Spinal cord (tissue), 10 donors: ENCODE results near the gene TFPT. TPM values are rescaled to one million over a fixed set of nuclear protein-coding genes. Genes with fewer than 3 reads are reported as not detected.
A peak's percentile ranks its signal among the peaks of the same experiment; 100 is the strongest.

ENCODE experiments used
- DNase-seq, 6 donors: peaks; one replicate each; pipeline versions ENCODE4 v3.0.0 to v3.0.0-alpha.2; 2013 to 2015; ENCODE audit warnings: low spot score in 6 of 6, low read depth in 4 of 6
- H3K27ac ChIP-seq: one replicate; pipeline ENCODE4 v1.5.1; 2013; ENCODE audit warnings: low read depth, low read length, control low read depth
- H3K27me3 ChIP-seq: one replicate; pipeline ENCODE4 v1.6.1; 2013; ENCODE audit warnings: low read length; ENCODE audit not compliant: control insufficient read depth, insufficient read depth
- H3K36me3 ChIP-seq: one replicate; pipeline ENCODE4 v1.6.1; 2013; ENCODE audit warnings: low read length; ENCODE audit not compliant: control insufficient read depth, insufficient read depth
- H3K4me1 ChIP-seq: one replicate; pipeline ENCODE4 v1.6.1; 2013; ENCODE audit warnings: low read length; ENCODE audit not compliant: control insufficient read depth, insufficient read depth
- H3K4me3 ChIP-seq: one replicate; pipeline ENCODE4 v1.5.1; 2013; ENCODE audit warnings: low read depth, low read length, control low read depth
- H3K9me3 ChIP-seq: one replicate; pipeline ENCODE4 v1.6.1; 2013; ENCODE audit warnings: low read length; ENCODE audit not compliant: control insufficient read depth, insufficient read depth
- WGBS: methylation state at CpG from one replicate; pipeline ENCODE4 v1.1.5; 2013; ENCODE audit warnings: missing lambda C conversion rate; ENCODE audit not compliant: insufficient coverage; 5-methylcytosine and 5-hydroxymethylcytosine counted together
- polyA plus RNA-seq, 2 donors: library from polyadenylated mRNA; unstranded; fragments of 120-200 nt; gene quantifications; one replicate each; pipeline ENCODE4 v1.2.1, GENCODE V29; 2013; ENCODE audit not compliant: insufficient read length in 2 of 2
- total RNA-seq, 2 donors: library from RNA; depleted of rRNA in 1 of 2; stranded (reverse); fragments of 120-200 nt in 1 of 2; fragments of >200 nt in 1 of 2; gene quantifications; one replicate each; pipeline versions ENCODE4 v1.2.3 to v1.2.4, GENCODE V29; 2013 to 2014
- donor health status: healthy.

The TFPT gene
- total and polyA plus RNA-seq, 4 donors, result 8.4 to 34.5 (median 24.3) TPM

DNA sequence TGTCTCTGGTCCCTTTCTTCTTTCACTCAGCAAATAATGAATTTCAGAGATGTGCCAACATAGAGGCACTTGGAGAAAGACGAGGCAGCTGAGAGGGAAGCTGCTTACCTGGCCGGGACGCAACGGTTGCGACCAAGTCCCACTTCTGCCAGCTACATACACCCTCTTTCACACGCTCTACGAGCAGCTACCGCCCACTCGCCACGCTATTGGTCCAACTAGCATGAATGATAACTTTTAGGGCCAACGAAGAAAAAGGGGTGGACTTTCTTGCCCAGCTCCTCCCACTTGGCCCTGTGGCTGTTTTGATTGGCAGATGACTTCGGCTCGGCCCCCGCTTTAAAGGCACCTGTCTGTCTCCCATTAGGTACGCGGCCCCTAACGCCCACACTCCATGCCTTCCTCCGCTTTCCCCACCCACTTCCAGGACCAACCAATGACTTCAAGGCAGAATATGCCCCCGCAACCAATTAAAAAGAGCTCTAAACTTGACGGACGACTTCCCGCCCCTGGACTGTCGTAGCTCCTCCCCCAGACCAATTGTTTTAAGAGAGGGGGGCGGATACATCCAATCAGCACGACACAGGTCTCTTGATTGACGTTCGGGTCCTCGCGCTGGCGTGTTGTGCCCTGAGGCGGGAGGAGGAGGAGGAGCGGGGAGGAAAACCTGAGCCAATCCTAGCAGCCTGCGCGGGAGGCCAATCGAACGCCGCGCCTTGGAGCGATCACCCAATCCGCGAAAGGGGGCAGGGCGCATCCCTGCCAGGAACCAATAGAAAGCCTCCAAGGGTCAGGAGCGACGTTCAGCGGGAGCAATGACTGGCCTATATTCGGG is 21.6 kb upstream of the TFPT start:
- 0% methylated on average over 42 of the region's 46 CpGs for WGBS
- Histone ChIP-seq H3K4me1 (peaks cover 35% of the 10 kb centered on the region), H3K36me3 (peaks cover 40% of the 10 kb centered on the region), H3K27me3 (no peaks in the 10 kb centered on the region), H3K9me3 (no peaks in the 10 kb centered on the region), H3K27ac (no peak overlapping the region), H3K4me3 (peak overlapping the region; percentile 64)
- peak; percentile 98 to 100 (median 100) for DNase-seq

DNA sequence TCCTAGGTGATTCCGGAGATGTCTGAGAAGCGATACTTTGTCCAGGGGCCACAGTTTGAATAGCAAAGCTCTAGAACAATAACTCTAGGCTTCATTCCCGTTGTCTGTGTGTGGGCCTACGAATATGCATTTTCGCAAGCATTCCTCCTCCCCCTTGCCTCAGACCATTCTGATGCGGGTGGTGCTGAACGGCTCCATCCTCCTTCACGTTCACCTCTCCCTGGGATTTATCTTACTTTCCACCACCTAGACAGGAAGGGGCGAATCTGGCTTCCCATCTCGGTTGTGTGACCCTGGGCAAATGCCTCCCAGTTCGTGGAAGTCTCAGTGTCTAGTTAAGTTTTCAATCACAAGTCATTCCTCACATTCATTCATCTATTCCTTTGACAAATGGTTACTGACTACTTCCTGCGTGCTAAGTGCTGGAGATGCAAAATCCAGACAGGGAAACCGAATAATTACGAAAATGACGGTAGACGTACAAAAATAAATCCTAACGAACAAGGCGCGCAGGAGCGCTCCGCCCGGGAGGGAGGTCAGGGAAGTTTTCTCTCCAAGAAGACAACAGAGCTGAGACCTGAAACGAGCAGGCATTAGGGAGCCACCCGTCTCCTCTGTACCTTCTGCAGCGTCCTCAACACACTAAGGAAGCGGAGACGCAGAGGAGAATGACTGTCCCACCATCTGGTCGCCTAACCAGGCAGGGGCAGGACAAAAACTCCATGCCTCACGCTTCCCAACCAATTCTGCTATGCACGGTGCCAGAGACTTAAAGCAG is 20.8 kb upstream of the TFPT start:
- DNase-seq, result no peak
- peak overlapping the region; percentile 55 for H3K4me3 ChIP-seq
- no peaks in the 10 kb centered on the region for H3K9me3 ChIP-seq
- WGBS, result under 1% methylated on average over 28 of the region's 30 CpGs
- H3K36me3 ChIP-seq, result peaks cover 44% of the 10 kb centered on the region
- no peak overlapping the region for H3K27ac ChIP-seq
- H3K27me3 ChIP-seq, result no peaks in the 10 kb centered on the region
- H3K4me1 ChIP-seq, result peaks cover 35% of the 10 kb centered on the region

DNA sequence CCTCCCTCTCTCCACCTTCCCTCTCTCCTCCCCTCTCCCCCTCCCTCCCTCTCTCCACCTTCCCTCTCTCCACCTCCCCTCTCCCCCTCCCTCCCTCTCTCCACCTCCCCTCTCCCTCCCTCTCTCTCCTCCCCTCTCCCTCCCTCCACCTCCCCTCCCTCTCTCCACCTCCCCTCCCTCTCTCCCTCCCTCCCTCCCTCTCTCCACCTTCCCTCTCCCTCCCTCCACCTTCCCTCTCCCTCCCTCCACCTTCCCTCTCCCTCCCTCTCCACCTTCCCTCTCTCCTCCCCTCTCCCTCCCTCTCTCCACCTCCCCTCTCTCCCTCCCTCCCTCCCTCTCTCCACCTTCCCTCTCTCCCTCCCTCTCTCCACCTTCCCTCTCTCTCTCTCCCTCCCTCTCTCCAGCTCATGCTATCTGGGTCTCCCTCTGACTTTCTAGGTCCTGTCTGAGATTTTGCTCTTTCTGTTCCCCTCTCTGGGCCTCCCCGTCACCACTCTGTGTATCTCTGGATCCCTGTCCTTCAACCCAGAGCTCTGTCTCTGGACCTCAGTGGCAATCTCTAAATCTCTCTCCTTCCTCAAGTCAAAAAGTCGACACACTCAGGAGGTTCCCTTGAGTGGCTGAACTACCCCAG is 18.6 kb upstream of the TFPT start:
- WGBS, result 78% methylated on average over 2 of the region's 2 CpGs
- no peak overlapping the region for H3K27ac ChIP-seq
- peaks cover 45% of the 10 kb centered on the region for H3K36me3 ChIP-seq
- no peaks in the 10 kb centered on the region for H3K27me3 ChIP-seq
- H3K4me3 ChIP-seq, result no peak overlapping the region
- H3K9me3 ChIP-seq, result no peaks in the 10 kb centered on the region
- peaks cover 20% of the 10 kb centered on the region for H3K4me1 ChIP-seq
- DNase-seq, result no peak

DNA sequence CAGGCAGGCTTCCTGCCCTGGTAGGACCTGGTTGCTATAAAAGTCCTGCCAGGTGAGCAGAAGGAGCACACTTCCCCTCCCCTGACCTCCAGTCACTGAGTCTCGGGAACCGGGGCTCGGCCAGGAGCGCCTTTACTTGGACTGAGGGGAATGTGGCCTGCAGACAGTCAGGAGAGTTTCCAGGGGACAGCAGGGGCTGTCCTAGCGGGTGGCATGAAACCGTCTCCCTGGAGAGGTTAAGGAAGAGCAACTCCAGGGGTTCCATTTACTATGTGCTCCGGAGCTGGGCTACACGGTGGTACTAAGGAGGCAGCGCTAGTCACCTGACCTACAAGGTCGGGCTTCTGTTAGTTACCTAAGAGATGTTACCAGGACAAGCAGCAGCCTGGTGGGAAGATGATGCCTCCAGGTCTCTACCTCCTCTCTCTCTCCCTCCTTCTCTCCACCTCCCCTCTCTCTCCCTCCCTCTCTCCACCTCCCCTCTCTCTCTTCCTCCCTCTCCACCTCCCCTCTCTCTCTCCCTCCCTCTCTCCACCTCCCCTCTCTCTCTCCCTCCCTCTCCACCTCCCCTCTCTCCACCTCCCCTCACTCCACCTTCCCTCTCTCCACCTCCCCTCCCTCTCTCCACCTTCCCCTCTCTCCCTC is 18.0 kb upstream of the TFPT start:
- no peak overlapping the region for H3K4me3 ChIP-seq
- no peaks in the 10 kb centered on the region for H3K9me3 ChIP-seq
- WGBS, result 83% methylated on average over 7 of the region's 10 CpGs
- no peak overlapping the region for H3K27ac ChIP-seq
- DNase-seq, result peak in 3 of 6 donors; percentile 24 to 86 (median 79)
- no peaks in the 10 kb centered on the region for H3K27me3 ChIP-seq
- peaks cover 14% of the 10 kb centered on the region for H3K4me1 ChIP-seq
- peaks cover 45% of the 10 kb centered on the region for H3K36me3 ChIP-seq

DNA sequence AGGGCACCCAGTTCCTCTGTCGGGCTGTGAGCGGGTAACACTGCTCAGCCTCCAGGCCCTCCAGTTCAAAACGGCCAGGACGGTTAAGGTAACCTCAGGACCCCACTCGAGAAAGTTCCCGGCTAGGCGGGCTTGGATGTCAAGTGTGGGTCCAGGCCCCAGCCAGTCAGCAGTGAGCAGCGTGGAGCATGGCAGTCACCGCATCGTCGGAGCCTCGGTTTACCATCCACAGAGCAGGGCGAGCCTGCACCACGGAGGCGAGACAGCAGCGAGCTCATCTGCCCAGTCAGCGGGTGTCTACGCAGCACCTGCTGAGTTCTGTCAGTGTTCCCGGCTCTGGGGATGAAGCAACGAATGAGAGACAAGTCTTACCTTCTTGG is 14.2 kb upstream of the TFPT start:
- no peaks in the 10 kb centered on the region for H3K27me3 ChIP-seq
- DNase-seq, result no peak
- H3K4me3 ChIP-seq, result no peak overlapping the region
- H3K9me3 ChIP-seq, result no peaks in the 10 kb centered on the region
- H3K4me1 ChIP-seq, result no peaks in the 10 kb centered on the region
- 97% methylated on average over 19 of the region's 20 CpGs for WGBS
- no peak overlapping the region for H3K27ac ChIP-seq
- H3K36me3 ChIP-seq, result peaks cover 82% of the 10 kb centered on the region

DNA sequence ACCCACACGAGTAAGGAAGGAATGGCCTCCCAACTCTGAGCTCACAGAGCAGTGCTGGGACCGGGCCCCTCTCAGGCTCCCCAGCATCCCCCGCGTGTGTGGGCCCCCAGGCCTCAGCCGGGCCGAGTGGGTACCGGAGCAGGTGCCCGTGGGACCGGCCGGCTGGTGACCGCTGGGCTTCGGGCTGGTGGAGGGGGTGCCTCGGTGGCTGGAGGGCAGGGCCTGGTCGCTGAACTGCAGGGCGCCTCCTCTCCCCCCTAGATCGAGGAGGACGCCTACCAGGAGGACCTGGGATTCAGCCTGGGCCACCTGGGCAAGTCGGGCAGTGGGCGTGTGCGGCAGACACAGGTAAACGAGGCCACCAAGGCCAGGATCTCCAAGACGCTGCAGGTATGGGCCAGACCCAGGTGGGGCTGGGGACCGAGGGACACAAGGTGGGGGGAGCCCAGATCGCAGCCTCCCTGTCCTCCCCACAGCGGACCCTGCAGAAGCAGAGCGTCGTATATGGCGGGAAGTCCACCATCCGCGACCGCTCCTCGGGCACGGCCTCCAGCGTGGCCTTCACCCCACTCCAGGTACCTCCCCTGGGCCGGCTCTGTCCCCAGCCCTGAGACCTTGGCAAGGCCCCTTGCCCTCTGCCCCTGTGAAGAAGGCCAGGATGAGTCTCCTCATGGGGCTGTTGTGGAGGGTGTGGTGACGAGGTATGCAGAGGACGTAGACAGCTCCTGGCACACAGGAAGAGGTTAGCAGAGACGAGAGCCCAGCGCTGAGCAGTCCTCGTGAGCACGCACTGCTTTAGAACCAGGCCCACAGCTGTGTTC is 13.5 kb upstream of the TFPT start:
- Histone ChIP-seq H3K27me3 (no peaks in the 10 kb centered on the region), H3K4me1 (no peaks in the 10 kb centered on the region), H3K4me3 (no peak overlapping the region), H3K36me3 (peaks cover 89% of the 10 kb centered on the region), H3K27ac (no peak overlapping the region), H3K9me3 (no peaks in the 10 kb centered on the region)
- DNase-seq, result no peak
- WGBS, result 96% methylated on average over 40 of the region's 41 CpGs

DNA sequence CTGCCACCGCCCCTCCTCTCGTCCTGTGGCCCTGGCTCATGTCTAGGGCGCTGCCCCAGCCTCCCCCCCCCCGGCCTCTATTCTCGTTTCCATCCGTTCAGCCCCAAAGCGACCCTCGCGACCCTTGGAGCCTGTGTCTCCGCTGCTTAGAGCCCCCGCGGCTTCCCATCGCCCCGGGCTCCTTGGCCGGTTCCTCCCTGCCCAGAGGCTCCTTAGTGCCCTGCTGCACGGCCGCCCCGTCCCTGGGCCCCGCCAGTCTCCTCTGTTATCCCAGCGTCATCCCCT is 12.9 kb upstream of the TFPT start:
- Histone ChIP-seq H3K4me1 (no peaks in the 10 kb centered on the region), H3K27me3 (no peaks in the 10 kb centered on the region), H3K4me3 (no peak overlapping the region), H3K36me3 (peaks cover 92% of the 10 kb centered on the region), H3K9me3 (no peaks in the 10 kb centered on the region), H3K27ac (no peak overlapping the region)
- WGBS, result 87% methylated on average over 18 of the region's 20 CpGs
- DNase-seq, result no peak

DNA sequence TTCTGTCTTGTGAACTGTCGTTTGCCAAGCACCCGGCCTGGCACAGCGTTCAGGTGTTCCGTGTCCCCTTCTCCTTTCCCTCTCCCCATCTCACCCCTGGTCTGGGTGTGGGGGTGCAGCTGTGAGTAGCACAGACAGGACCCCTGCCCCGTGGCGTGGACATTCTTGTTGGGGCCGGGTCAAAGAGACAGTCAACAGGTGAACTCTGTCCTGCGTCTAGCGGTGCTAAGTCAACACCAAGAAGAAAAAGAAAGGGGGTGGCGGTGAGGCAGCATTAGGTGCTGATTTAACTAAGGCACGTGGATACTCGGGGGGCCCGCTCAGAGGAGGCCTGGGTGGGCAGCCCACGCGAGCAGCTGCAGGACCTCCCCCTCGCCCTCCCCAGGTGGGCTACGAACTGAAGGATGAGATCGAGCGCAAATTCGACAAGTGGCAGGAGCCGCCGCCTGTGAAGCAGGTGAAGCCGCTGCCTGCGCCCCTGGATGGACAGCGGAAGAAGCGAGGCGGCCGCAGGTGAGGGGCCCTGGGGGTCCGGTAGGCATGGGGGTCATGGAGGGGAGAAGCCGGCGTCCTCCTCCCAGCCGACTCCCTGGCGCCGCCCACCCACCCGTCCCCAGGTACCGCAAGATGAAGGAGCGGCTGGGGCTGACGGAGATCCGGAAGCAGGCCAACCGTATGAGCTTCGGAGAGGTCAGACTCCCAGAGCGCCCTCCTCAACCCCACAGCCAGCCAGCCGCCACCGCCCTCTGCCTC is 12.4 kb upstream of the TFPT start:
- Histone ChIP-seq H3K27me3 (no peaks in the 10 kb centered on the region), H3K4me1 (no peaks in the 10 kb centered on the region), H3K27ac (no peak overlapping the region), H3K9me3 (no peaks in the 10 kb centered on the region), H3K36me3 (peaks cover 93% of the 10 kb centered on the region), H3K4me3 (no peak overlapping the region)
- WGBS, result 98% methylated on average over 38 of the region's 44 CpGs
- DNase-seq, result no peak
